GM12872 (cell line): Measurements from ENCODE around the gene PFDN5.

ENCODE experiments used
- TF ChIP-seq, protein P1 (sequence below): IDR thresholded peaks from 3 replicates; pipeline ENCODE4 v1.5.1; 2011; ENCODE audit warnings: low read depth, mild to moderate bottlenecking, low read length, moderate library complexity; ENCODE audit not compliant: insufficient read depth

PFDN5 gene

DNA sequence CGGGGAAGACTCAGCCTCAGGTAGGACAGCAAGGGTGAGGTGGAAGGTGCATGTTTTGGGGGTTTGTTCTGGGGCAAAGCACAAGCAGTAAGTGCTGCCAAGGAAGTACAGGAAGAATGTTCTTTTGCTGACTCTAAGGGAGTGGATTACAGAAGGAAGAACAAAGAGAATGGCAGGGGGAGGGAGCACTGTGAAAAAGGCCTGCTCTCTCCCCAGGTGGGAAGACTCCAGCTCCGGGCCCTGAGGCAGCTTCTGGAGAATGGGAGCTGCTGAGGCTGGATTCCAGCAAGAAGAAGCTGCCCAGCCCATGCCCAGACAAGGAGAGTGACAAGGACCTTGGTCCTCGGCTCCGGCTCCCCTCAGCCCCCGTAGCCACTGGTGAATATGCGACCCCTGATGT is 7.0 kb upstream of the PFDN5 start:
- TF ChIP-seq, protein P1, sequence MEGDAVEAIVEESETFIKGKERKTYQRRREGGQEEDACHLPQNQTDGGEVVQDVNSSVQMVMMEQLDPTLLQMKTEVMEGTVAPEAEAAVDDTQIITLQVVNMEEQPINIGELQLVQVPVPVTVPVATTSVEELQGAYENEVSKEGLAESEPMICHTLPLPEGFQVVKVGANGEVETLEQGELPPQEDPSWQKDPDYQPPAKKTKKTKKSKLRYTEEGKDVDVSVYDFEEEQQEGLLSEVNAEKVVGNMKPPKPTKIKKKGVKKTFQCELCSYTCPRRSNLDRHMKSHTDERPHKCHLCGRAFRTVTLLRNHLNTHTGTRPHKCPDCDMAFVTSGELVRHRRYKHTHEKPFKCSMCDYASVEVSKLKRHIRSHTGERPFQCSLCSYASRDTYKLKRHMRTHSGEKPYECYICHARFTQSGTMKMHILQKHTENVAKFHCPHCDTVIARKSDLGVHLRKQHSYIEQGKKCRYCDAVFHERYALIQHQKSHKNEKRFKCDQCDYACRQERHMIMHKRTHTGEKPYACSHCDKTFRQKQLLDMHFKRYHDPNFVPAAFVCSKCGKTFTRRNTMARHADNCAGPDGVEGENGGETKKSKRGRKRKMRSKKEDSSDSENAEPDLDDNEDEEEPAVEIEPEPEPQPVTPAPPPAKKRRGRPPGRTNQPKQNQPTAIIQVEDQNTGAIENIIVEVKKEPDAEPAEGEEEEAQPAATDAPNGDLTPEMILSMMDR = no peak

DNA sequence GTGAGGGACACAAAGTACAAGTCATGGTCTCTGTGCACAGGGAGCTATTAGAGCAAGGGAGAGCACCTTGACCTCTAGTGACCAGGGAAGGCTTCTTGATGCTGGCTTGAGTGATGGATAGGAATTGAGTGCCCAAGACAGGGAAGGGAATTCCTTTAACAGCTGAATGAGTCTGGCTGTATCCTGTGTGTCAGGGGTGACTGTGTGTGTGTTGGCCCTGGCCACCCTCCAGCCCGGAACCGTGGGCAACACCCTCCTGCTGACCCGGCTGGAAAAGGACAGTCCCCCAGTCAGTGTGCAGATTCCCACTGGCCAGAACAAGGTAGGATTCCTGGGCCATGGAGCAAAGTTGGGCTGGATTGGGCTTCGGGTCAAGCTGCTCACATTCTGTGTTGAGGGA is 5.5 kb upstream of the PFDN5 start:
- TF ChIP-seq, protein P1 = no peak

DNA sequence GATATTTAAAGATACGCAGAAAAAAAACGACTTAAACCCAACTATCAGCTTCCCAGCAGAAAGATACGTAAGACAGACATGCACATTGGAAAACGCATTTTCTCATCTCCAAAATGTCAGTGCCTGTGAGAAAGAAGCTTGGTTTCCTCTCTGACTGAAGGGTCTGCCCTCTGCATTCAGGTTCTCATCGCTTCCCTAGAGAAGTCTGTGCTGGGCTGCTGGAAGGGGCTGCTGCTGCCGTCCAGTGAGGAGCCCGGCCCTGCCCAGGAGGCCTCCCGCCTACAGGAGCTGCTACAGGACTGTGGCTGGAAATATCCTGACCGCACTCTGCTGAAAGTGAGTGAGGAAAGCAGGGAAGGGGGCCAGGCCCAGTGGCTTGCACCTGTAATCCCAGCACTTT is 4.7 kb upstream of the PFDN5 start:
- TF ChIP-seq, protein P1 = no peak

DNA sequence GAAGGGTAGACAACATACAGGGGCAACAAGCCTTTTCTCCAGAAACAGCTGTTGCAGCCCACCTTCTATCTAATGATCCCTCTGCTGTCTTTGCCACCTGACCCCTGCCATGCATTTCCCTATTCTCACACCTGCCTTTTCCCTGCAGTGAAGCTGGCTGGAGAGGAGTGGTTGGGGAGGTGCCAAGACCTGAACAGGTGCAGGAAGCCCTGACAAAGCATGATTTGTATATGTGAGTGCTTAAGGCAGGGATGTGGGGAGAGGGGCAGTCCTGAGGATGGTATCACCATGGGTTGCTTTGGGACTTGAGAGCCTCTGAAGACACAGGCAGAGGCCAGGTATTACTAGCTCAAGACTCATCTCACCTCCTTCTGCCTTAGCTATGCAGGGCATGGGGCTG is 2.9 kb upstream of the PFDN5 start:
- TF ChIP-seq, protein P1 = no peak

DNA sequence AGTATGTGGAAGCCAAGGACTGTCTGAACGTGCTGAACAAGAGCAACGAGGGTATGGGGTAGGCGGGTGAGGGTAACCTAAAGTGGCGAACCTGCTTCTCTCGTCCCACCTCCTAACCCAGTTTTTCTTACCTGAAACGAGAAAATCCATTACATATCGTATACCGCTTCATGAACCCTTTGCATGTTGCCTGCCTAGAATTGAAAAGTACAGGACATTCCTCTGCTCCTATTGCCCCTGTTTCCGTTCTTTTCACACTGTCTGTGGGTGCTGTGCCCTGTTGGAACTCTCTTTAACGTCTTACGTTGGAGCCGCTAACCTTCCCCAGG is 513 bp downstream of the PFDN5 start:
- TF ChIP-seq, protein P1 = no peak

DNA sequence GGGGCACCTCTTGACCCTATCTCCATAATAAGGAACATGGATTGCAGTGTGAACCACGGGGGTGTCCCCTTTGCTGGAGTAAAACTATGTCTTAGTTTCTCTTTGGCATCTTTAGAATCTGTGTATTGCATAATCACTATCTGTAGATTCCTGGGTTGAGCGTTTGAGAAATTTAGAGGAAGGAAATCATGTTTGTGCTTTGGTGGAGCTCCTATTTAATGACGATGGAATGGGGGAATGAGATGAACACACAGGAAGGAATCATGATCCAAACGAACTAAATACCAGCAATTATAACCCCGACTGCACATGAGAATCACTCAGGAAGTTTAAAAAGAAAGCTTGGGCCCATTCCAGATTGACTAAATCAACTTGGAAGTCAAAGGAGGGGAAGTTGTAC is 2.8 kb downstream of the PFDN5 start:
- TF ChIP-seq, protein P1 = no peak

DNA sequence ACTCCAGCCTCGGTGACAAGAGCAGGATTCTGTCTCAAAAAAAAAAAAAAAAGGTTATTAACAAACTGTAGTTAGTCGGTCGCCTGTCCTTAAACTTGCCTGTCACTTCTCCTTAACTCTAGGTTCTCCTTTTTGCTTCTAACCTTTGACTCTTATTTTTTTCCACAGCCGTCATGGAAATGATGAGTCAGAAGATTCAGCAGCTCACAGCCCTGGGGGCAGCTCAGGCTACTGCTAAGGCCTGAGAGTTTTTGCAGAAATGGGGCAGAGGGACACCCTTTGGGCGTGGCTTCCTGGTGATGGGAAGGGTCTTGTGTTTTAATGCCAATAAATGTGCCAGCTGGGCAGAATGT is 3.7 kb downstream of the PFDN5 start:
- TF ChIP-seq, protein P1 = no peak

DNA sequence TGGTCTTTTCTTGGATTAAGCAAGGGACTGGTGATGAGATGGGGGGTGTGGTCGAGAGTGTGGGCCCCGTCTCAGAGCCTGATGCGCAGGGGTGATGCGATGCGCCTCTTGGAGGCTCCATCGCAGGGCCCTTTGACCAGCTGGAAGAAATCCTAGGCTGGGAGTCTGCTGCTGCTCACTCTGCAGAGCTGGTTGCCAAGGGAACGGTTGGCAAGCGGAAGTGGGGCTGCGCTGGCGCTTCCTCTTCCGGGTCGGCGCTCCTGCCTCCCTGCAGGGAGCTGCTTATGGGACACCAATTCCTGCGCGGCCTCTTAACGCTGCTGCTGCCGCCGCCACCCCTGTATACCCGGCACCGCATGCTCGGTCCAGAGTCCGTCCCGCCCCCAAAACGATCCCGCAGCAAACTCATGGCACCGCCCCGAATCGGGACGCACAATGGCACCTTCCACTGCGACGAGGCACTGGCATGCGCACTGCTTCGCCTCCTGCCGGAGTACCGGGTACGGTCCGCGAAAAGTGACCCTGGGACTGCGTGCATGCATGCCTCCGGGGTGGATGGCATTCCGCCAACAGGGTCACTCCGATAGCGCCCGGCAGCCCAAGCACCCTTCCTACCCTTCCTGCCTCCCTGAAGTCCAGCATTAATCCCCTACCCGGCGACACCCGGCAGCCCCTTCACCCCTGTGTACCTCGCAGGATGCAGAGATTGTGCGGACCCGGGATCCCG is 4.3 kb downstream of the PFDN5 start, which contains the start of gene MYG1:
Gene MYG1 (plus strand): TSS at position 242 of the 727 bp plus-strand sequence. CDS start 43 bp downstream, at position 285.
- TF ChIP-seq, protein P1 = peak; percentile 26; the same call in 2 of the 3 replicates
